HG02943 (cell line): ENCODE measurements around the gene MMD2.

Experiments
- ATAC-seq: cut with Tn5 transposase; IDR thresholded peaks from one replicate; pipeline ENCODE4 v1.9.1; 2021; ENCODE audit warnings: mild to moderate bottlenecking, low read depth, moderate library complexity; ENCODE audit not compliant: unreplicated experiment

The MMD2 gene

DNA sequence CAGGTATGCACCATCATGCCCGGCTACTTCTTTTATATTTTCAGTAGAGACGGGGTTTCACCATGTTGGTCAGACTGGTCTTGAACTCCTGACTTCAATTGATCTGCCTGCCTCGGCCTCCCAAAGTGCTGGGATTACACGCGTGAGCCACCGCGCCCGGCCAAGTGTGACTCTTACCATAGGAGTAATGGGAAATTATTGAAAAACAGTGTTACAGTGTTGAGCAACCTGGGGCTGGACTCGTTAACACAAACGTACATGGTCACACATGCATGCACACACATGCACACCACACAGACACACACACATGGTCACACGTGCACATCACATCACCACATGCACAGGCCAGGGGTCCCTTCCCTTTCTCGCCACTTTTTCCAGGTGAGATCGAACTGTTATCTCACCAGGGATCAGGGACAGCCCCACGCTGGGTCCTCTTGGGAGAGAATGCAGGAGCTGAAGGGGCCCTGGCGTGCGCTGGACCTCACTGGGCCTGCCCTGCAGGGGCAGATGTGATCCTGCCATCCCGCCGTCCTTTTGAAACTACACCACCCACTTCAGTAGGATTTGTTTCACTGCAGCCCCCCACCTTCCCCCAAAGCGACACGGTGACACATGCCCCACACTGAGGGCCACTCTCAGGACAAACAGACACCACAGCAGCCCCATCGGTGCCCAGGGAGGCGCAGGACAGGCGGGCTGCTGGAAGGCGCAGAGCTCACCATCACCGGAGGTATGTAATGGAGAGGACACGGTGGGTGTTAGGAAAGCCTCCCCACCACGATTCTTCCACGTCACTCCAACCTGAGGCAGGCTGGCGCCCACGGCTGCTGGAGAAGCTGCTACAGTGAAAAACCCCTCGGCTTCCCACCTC is 85.7 kb downstream of the MMD2 start:
- no peak for ATAC-seq

DNA sequence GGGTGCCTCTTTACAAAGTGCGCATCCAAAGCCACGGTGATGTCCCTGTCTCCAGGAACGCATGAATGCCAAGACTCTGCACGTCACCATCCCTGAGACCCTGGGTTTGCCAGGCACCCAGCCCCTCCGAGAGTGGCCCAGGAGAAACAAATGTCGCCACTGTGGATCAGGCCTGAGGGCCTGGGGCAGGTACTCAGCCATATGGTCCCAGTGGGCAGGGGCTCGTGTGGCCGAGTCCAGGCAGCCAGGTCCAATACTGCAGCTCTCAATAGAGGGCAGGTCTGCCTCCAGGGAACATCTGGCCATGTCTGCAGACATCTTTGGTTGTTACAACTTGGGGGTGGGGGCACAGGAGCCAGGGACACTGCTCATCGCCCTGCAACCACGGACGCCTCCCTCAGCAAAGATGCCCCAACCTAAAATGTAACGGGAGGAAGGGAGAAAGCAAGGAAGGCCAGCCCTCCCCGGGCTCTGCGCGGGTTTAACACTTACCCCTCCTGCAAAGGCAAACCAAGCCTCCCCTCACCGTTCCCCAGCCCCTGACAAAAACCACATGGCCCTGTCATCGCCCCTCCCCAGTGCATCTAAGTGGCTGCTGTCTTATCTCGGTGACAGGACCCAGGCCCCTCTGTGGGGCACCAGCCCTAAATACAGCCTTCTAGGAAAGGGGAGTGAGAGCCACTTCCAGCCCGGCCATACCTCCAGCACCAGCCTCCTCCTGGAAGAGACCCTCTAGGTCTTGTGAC is 86.9 kb downstream of the MMD2 start:
- ATAC-seq, result no peak

DNA sequence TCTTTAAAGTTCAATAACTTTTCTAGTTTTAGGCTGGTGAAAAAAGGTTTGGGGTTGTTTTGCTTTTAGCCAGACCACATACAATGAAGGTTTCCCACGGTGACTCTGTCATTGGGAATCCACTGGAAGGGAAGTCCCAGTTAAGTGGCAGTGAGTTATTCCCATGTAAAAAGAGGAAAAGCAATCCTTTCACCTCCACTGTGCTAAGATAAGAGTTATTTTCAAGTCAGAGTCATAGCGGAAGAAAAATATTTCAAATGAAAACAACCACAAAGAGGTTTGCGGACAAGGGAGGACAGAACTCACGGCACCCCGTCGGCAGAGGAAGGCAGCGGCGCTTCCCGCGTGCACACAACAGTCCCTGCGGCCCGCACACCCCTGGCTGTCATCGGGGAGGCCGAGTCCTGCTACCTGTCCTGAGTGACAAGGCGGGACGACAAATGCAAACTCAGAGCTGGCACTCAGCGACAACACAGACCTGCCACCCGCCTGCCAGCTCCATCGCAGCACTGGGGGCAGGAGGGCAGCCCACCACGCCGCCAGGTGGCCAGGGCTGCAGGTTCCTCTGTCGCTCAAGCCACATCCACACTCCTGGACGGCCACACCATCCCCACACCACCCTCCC is 87.8 kb downstream of the MMD2 start:
- no peak for ATAC-seq

DNA sequence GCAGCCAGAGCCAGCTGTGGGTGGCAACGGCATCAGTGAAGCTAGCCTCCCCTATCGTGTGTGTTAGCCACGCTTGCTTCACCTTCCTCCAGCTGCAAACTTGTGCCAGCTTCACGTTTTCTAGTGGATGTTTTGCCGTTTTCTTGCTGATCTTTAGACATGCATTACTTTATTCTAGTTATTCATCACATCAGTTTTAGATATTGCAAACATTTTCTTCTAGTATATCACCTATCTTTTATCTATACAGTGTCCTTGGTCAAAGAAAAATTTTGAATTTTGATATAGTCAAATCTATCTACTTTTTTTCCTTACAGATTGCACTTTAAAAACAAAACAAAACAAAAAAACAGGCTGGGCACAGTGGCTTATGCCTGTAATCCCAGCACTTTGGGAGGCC is 90.5 kb downstream of the MMD2 start:
- no peak for ATAC-seq

DNA sequence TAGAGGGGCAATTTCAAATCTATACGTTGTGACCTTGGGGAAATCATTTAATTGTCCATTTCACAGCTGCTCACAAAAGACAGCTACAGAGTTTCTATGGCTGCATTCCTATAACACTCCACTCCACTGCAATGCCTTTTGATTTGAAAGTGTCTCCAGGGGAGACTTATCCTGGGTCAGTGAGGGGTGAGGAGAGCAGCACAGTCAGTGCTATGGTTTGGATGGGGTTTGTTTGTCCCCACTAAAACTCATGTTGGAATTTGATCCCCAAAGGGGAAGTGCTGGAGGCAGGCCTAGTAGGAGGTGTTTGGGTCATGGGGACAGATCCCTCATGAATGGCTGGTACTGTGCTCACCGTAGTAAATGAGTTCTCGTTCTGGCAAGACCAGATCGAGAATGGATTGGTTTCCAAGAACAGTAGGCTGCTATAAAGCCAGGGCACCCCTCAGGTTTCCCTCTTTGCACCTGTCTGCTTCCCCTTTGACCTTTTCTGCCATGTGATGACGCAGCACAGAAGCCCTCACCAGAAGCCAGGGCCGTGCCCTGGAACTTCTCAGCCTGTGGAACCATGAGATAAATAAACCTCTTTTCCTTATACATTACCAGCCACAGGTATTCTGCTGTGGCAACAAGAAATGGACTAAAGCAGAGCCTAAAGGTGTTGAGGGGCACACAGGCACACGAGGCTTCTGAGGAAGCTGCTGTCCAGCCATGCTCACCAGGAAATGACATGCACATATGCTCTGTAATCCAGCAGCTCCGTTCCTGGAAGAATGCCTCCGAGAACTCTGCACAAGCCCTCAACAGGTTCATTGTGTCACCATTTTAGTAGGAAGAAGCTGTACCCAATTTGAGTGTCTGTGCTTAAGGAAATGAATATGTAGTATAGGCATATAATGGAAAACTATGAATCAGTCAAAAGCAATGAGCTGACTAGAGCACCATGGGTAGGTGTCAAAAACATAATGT is 92.2 kb downstream of the MMD2 start:
- ATAC-seq, result no peak

DNA sequence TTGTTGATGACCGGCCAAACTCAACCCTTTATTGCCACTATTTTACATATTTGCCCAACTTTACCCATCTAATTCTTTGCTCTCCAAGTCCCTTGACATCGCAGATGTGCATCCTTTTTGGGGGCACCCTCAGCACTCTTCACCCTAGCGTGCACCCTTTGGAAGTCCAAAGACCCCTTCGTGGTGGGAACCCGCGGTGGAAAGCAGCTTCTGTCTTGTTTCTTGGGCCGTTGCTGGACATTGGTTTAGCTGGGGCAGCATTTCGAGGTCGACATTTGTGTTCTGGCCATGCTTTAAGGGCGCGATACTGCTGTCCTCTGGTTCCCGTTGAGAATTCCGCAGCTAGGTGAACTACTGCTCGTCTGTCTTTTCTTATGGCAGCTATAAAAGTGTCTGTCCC is 96.8 kb downstream of the MMD2 start:
- ATAC-seq, result no peak

DNA sequence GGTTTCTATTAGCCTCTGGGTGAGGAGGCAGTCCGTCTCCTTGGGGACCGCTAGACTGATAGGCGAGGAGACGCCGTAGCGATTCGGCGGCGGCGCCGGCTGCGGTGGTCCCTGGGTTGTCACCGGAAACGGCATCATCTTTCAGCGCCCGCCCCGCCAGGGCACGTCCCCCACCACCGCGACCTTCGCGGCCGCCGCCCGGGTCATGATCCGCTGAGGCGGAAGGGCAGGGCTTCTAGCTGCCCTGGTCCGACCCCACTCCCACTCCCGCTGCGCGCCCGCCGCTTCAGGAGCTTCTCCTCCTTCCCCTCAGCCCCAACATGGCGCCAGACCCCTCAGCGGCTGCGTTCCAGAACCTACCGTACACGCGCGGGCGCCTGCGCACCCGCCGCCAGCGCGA is 97.3 kb downstream of the MMD2 start, which contains the start of gene PAPOLB:
TSS of gene PAPOLB (minus strand) at position 358 of the 400 bp plus-strand sequence. CDS start at position 138, 220 bp downstream.
- no peak for ATAC-seq

DNA sequence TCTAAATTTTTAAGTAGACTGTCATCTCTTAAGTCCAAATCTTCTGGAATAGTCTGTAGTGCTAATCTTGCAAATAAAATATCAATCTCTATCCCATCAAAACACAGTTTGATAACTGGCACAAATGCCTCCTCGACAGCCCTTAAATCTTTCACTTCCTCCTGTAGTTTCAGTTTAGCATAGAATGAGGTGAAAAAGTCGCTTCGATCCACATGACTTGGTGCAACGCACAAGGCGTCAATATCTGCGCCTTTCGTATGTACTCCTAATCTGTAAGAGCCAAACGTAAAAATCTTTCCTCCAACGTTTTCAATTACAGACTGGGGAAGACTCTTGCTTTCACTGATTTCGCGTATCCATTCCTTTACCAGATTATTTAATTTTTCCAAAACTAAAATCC is 97.8 kb downstream of the MMD2 start:
- no peak for ATAC-seq

DNA sequence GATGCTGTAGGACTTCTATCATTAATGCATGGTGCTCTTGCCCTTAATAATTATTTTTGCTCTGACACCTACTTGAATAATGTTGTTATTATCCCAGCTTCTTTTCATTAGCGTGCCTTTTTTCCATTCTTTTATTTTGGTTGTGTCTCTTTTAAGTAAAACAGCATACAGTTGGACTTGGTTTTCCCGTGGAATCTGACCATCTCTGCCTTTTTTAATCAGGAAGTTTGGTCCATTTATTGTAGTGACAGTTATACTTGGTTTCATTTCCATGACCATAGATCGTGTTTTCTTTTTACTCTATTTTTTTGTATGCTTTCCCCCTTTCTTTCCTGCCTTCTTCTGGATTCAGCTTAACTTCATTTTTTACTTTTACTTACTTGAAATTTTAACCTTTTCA is 101.8 kb downstream of the MMD2 start:
- ATAC-seq, result no peak

DNA sequence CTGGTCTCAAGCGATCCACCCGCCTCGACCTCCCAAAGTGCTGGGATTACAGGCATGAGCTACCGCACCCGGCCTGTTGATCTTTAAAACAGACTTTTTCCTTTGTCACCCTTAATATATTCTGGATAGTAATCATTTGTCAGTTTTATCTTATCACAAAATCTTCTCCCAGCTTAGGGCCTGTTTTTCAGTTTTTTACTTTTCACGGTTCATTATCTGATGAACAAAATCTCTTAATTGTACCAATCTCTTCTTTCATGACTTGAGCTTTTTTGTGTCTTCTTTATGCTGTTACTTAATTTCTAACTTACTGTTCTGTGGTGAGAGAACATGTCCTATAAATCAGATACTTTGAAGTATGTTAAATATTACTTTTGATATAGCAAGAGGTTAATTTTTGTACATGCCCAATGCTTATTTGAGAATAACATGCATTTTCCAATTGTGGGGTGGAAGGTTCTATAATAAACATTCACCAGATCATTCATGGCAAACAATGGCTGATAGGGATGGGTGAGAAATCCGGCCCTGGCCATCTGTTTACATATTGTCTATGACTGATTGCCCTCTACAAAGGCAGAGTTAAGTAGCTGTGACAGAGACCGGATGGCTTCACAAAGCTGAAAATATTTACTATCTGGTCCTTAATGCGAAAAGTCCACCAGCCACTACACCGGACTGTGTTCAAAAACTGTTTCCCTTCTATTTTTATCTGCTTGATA is 102.5 kb downstream of the MMD2 start:
- ATAC-seq, result no peak
